Measurements from ENCODE around the gene PTPRM. TPM values are rescaled to one million over a fixed set of nuclear protein-coding genes. Genes with fewer than 3 reads are reported as not detected.

The PTPRM gene
- 101 TPM for total RNA-seq
- long read RNA-seq, partial matches to known transcripts, result 38 of 53 reads
- long read RNA-seq, other reads (novel, unspliced or antisense), result 15 of 53 reads

DNA sequence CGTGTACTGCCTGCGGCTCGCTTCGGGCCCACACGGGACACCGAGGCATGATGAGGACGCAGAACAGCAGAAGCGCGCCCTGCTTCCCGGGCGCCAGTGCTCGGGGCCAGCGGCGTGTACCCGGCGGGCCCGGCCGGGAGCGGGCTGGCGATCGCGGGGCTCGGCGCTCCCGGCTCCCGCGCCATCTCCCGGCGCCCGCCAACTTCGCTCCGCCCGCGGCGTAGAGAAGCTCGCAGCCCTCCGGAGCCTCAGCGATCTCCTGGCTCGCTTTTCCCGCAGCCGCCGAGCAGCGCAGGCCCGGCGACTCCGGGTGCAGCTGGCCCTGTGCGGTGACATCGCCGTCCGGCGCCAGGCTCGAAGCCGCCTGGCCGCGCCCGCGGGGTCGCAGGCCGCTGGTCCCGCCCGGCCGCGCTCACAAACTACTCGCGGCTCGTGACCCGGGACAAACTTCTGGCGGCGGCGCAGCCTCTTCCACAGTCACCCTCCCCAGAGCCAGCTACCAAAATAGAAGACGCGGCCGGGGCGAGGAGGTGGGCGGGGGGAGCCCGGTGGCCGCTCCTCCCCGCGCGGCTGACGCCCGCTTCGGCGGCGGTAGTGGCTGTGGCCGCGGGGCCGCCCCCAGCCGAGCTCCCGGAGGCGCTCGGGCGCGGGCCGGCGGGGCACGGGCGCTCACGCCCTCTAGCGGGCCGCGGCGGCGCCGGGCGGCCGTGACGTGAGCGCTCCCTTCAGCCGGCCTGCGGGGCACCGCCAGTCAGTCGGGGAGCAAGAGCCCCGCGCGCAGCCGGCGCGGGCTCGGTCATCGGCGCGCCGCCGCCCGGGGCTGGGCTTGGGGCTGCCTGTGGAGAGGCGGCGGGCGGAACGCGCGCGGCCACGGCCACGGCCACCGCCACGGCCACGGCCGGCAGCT, at the start of gene PTPRM:
Gene PTPRM (plus strand): TSS at position 750 of the 907 bp plus-strand sequence. CDS start 503 bp downstream, outside the sequence.
- ATAC-seq (ENCODE audit: poor library complexity) (peak; percentile 93), DNase-seq (peak; percentile 95)
- intact Hi-C loops (cut with DNase I), result loop anchor here (1.0 to 5.0 kb wide), 3 partner anchors 105 to 295 kb away; no protein-coding TSS in a partner anchor

DNA sequence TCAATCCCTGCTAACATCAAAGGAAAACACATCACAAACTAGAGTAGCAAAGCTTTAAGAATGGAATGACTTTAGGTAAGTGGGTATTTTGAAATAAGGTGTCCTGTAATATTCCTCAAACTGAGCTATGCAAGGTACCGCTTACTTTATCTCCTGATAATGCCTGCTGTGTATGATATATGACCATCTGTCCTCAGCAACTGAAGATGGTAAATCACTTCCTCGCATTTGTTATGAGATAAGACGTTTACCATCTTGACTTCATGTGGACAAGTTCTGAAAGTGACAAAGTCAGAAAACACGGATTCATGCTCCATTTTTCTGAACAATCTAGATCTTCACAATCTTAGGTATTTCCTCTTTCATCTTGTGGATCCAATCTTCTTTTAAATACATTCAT, 49.3 kb upstream of the PTPRM start:
- intact Hi-C loops (cut with DNase I), result no loop called here
- ATAC-seq (ENCODE audit: poor library complexity) (no peak), DNase-seq (no peak)

DNA sequence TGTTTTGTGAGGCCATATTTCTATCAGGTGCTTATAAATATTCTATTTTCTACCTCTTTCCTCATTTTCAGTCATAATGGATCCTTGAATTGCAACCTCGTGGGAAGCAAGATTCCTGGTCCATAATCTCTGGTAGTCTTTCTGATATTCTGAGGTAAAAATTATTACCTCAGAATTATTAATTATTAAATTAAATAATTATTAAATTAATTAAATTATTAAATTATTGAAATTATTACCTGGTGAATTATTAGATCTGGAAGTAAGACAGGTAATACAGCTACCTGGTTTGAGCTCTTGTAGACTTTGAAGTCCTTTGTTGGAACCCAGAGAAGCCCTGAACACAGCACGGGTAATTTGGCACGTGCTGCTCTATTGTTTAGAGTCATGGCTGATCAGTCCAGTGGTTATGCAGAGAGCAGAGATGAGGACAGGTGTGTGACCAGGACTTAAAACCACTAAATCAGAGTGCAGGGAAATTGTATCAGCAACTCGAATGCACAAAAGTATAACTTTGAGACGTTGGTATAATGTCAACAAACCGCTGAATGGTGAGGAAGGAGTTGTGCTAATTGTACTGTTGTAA, 46.8 kb upstream of the PTPRM start:
- intact Hi-C loops (cut with DNase I), result no loop called here
- no peak for ATAC-seq (ENCODE audit: poor library complexity)
- DNase-seq, result no peak

DNA sequence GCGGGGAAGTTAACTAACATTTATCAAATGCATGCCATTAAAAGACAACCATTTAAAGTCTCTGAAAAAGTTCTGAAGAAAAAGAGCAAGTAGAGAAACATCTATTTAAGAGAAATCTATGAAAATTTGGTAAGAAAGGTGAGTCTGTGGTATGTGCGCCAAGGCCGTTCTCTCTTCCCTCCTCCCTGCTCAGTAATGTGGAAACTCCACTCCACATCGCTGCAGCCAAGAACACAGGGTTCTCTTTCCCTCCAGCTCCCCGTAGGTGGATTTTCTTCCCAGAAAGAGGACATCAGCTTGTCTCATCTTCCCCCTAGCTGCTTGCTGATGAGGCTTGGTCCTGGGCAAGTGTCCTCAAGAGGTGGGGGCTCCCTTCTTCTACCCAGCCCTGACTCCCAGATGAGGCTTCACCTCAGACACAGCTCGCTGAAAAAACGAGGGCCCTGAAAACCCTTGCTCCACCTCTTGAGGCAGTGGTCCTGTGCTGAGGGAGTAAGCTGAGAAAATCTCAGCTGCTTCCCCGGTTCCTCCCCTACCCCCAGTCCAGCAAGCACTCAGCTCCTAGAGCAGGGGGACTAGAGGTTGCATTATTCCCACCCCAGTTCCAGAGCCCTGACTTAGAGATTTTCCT, 45.8 kb upstream of the PTPRM start:
- DNase-seq (no peak), ATAC-seq (ENCODE audit: poor library complexity) (no peak)
- intact Hi-C loops (cut with DNase I), result no loop called here

DNA sequence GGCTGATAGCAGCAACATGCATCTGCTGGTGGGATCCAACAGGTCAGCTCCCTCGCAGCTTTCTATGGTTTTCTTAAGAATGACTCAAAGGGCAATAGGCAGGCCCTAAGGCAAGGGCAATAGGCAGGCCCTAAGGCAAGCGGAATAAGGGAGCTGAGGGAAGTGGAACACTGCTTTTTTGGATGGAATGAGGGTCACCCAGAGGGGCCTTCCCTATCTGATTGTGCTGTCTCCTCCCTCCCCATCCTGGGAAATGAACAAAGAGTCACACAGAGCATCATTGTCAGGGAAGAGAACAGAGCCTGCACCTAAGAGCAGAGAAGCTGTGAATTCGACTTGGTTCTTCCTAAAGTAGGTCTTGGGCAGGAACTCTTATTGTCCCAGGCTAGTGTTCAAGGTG, 43.3 kb upstream of the PTPRM start:
- intact Hi-C loops (cut with DNase I), result no loop called here
- DNase-seq (no peak), ATAC-seq (ENCODE audit: poor library complexity) (no peak)

DNA sequence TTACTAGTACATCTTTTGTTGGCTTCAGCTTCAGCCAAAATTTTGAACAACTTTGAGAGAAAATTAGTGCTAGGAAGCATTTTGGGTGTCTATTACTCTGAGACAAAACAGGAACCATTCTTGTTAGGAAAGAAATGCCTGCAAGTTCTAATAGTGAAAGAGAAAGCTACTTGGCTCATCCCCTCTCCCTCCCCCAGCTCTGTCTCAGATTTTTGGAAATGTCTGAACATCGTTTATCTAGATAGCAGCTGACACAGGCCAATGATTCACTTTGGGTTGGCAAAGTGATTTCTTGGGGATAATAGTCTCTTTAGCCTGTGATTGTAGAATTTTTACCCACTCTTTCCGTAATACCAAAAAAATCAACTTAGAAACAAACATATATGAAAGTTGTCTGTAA, 42.3 kb upstream of the PTPRM start:
- intact Hi-C loops (cut with DNase I), result no loop called here
- ATAC-seq (ENCODE audit: poor library complexity) (no peak), DNase-seq (no peak)

DNA sequence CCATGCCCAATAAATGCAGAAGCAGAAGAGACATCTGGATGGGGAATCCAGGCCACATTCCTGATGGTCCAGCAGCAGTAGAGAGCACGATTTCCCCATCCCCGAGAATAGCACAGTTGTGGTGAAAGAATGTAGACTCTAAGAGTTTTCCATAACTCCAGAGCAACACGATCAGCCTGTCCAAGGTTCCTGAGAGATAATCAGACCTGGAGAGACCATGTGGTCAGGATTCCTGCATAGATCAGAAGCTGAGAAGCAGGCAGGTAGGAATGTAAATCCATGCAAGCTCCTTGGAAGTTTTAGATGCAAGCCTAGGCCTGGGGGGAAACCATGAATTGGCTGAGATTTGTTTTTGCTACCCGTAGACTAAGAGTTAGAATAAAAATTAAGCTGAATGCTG, 34.2 kb upstream of the PTPRM start:
- ATAC-seq (ENCODE audit: poor library complexity), result no peak
- no peak for DNase-seq
- intact Hi-C loops (cut with DNase I), result no loop called here

DNA sequence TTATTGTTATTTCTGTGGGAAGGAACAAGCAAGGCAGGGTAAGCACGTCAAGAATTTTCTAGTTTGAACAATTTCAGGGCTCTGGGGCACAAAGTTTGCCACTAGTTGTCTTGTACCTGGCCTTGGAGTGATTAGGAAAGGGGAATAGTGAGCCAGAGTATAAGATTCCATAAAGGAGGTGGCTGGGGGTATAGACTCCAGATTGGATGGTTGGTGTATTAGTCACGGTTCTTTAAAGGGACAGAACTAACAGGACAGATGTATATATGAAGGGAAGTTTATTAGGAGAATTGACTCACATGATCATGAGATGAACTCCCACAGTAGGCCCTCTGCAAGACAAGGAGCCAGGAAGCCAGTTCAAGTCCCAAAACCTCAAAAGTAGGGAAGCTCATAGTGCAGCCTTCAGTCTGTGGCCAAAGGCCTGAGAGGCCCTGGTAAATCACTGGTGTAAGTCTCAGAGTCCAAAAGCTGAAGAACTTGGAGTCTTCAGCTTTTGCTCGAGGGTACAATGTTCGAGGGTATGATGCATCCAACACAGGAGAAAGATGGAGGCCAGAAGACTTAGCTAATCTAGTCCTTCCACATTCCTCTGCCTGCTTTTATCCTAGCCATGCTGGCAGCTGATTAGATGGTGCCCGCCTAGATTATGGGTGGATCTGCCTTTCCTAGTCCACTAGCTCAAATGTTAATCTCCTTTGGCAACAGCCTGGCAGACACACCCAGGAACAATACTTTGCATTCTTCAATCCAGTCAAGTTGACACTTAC, 31.5 kb upstream of the PTPRM start:
- DNase-seq, result no peak
- ATAC-seq (ENCODE audit: poor library complexity), result no peak
- intact Hi-C loops (cut with DNase I), result no loop called here

DNA sequence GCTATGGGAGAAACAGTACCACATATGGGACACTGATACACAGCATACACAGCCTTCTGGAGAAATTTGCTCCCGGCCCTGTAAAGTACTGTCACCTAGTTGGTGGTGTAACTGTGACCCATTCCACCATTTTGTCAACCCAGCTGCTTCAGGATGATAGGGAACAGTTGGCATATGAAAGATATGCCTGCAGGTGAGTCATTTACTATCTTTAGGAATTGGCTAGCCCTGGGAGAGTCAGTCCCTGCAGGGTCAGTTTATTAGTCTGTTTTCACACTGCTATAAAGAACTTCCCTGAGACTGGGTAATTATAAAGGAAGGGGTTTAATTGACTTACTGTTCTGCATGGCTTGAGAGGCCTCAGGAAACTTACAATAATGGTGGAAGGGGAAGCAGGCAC, 30.0 kb upstream of the PTPRM start:
- intact Hi-C loops (cut with DNase I), result no loop called here

DNA sequence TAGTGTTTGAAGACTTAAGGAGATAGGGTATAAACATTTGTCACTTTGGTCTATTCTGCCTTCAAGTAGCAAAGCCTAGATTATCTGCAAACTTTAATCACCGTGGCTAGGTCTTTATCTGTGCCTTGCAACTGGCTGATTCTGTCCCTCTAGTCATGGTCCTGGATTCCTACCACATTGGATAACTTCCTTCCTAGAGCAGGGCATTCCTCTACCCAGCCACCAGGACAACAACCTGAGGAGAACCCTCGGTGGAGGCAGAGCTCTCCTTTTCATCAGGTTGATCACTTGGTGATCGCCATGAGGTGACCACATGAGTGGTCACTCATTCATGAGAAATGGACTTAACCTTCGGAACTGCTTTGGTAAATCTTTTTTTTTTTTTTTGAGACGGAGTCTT, 25.3 kb upstream of the PTPRM start:
- ATAC-seq (ENCODE audit: poor library complexity) (no peak), DNase-seq (no peak)
- intact Hi-C loops (cut with DNase I), result no loop called here

More for the DNA sequence above, 30.0 kb upstream of the PTPRM start:
- no peak for DNase-seq
- peak; percentile 41 for ATAC-seq (ENCODE audit: poor library complexity)

DNA sequence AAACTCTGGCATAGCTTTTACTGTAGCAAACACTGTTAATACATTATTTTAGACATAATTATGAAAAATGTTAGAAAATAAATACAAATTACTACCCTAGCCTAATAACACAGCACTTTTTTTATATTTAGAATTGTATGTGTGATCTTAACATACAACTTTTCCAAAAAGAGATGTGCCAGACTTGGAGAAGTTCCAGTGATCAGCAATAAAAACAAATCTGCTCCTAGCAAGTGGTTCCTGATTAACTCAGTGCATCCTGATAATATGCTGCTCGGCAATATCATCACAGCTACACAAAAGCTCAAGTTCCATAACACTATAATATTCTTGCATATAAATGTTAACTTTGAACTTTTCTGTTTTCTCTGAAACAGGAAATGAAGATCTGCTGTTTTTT, 22.4 kb upstream of the PTPRM start:
- no peak for DNase-seq
- ATAC-seq (ENCODE audit: poor library complexity), result no peak
- intact Hi-C loops (cut with DNase I), result no loop called here

DNA sequence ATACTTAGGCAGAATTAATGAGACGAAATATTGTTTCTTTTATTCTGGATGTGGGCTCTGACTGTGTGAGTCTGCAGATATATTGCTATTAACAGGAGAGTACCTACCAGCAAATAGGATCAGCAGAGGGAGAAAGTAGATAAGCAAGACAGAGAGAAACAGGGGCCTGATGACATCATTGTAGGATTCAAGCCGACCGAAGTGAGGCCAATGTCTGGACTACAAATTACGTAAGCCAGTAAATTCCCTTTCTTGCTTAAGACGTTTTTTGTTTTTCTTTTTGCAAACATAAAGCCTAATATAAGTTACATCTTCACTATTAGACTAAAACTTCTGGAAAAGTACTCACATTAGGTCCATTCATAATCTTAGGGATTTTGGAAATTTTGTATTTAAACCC, 21.4 kb upstream of the PTPRM start:
- DNase-seq (no peak), ATAC-seq (ENCODE audit: poor library complexity) (no peak)
- intact Hi-C loops (cut with DNase I), result no loop called here

DNA sequence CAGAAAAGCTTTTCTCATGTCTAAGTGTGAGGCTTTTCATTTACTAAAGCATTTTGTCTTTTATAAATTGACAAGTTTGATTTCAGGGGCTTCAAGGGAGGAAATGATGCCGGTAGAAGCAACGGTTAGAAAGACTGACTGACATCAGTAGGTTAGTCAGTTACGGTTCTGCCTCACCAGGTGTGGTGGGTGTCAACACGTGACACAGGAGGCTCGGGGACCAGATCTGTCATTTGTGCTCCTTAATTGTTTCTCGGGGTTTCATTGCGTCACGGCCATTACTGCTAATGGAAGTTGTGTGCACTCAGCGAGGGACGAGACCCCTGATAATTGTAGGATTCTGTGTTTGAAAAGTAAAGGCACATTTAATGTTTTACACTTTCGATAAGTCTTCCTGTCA, 18.9 kb upstream of the PTPRM start:
- intact Hi-C loops (cut with DNase I), result no loop called here
- ATAC-seq (ENCODE audit: poor library complexity) (no peak), DNase-seq (no peak)

DNA sequence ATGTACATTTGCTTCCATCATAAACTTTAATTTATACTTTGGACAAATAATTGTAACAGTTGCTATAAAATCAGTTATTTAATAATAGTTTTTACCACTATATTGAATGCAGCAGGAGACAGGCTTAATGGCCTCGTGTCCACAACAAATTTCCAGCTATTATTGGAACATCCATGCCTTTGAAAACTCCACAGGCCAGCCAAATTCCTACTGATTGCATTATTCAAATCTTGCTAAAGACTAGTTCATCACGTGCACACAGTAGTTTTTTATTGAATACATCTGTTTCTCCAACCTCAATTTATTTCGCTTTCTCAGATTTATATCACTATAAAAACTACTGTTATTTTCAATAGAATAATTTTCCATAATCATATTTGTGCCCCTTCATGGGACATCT, 18.4 kb upstream of the PTPRM start:
- DNase-seq (no peak), ATAC-seq (ENCODE audit: poor library complexity) (no peak)
- intact Hi-C loops (cut with DNase I), result no loop called here

DNA sequence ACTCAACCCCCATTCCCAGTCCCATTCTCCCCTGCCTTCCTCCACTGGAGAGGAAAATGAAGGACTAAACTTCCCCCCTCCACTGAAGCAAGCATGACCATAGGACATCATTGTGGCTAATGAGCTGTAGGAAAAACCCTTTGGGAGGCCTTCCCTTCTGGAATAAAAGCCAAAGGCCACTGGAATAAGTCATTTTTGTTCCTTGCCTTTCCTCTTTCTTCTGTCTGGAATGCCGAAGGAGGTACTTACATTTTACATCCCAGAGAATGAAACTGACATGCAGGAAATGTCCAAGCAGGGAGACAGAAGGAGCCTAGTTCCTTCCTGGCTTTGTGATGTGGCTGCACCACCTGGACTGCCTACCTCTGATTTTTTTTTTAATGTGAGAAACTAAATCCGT, 9.1 kb upstream of the PTPRM start:
- DNase-seq, result no peak
- no peak for ATAC-seq (ENCODE audit: poor library complexity)
- intact Hi-C loops (cut with DNase I), result no loop called here

DNA sequence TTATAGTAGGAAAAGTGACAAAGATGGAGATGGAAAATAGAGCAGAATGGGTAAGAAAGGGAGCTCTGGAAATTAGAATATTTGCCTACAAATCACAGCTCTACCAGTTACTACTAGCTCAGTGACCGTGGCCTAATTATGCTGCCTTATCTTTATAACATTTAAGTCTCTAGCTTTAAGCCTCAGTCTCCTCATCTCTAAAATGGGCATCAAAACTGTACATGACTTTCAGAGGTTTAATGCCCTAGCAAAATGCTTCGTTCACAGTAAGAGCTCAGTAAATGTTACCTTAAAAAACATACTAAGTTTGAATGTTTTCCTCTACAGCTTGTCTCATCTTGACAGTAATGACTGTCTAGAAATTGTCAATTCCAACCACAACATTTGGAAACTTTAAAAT, 8.3 kb upstream of the PTPRM start:
- intact Hi-C loops (cut with DNase I), result no loop called here
- ATAC-seq (ENCODE audit: poor library complexity), result no peak

DNA sequence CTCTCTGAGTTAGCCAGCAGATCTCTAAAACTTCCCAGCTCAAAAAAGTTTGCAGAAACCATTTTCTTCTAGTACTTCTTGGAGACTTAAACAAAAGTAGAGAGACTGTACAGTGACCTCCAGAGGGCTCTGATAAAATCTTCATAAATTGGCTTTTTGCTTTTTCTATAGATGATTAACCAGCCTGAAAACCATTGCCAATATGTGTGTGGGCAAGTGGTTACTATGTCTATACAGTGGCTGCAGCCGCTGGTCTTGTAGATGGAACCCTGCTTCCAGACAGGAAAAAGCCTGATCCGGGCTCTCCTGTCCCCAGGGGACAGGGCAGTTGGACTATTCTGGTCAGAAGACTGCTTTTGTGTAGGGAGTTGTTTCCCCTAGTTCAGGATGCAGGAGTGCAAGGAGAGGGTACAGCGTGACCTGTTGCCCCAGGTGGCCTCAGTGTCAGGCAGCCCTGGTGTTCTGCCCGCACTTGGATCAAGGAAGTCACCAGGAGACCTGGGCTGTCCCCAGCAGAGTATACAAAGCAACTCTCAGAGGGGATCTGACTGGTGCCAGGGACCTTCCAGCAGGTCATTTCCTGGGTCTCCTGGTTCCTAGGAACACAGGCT, 7.3 kb upstream of the PTPRM start:
- DNase-seq (no peak), ATAC-seq (ENCODE audit: poor library complexity) (no peak)
- intact Hi-C loops (cut with DNase I), result no loop called here

More for the DNA sequence above, 8.3 kb upstream of the PTPRM start:
- no peak for DNase-seq

DNA sequence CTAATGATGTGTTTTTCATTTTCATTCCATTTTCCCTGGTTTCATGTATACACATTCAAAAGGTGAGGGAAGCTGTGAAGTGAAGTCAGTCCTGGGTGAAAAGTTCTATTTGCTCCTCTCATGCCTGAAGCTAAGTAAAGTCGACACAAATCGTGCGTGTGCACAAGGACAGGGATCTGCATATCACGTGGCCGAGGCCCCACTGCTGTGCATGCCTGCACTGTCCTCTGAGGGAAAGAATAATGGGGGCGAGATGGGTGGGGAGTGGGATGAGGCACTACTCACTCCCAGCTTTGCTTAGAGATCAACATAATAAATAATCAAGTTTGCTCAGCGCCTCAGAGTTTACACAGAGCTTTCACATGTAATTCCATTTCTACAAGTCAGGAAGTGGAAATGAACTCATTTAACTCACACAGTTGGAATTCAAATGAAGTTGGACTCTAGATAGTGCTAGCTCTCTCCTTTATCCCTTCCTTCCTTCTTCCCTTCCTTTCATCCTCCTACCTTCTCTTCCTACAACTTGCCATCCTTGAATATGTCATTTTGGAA, 5.1 kb upstream of the PTPRM start:
- ATAC-seq (ENCODE audit: poor library complexity), result no peak
- intact Hi-C loops (cut with DNase I), result no loop called here

More for the DNA sequence above, 5.1 kb upstream of the PTPRM start:
- no peak for DNase-seq

Measured in Right ventricle myocardium superior (tissue), 1 donor.